Gastrocnemius medialis (tissue), 4 donors: Measurements from ENCODE around the gene SENP1. TPM values are rescaled to one million over a fixed set of nuclear protein-coding genes. Genes with fewer than 3 reads are reported as not detected.

Experiments used
- ATAC-seq, 2 donors: fragments of 150-250 bp; one replicate each; pipeline ENCODE4 v1.9.1; 2016
- DNase-seq, 2 donors: peaks; one replicate each; pipeline ENCODE4 v3.0.0-alpha.2; 2019
- H3K27ac ChIP-seq, 4 donors: fragments of 200-600 bp; sonication (generic); 1 replicate in 1 of 4; 2 replicates in 3 of 4; pipeline ENCODE4 v1.5.1; 2016 to 2018; ENCODE audit warnings: mild to moderate bottlenecking in 2 of 4, moderate library complexity in 1 of 4
- H3K27me3 ChIP-seq, 3 donors: fragments of 200-600 bp; sonication (generic) in 2 of 3; 1 replicate in 1 of 3; 2 replicates in 2 of 3; pipeline versions ENCODE4 v1.5.1 to v1.6.0; 2016 to 2019; ENCODE audit warnings: mild to moderate bottlenecking in 1 of 3, moderate library complexity in 1 of 3
- H3K36me3 ChIP-seq, 2 donors: fragments of 200-600 bp; sonication (generic) in 1 of 2; one replicate each; pipeline ENCODE4 v1.5.1; 2017 to 2018
- H3K4me1 ChIP-seq, 2 donors: fragments of 200-600 bp; sonication (generic) in 1 of 2; one replicate each; pipeline ENCODE4 v1.5.1; 2016 to 2017; ENCODE audit warnings: mild to moderate bottlenecking in 2 of 2
- H3K4me3 ChIP-seq, 4 donors: fragments of 200-600 bp; sonication (generic) in 3 of 4; 1 replicate in 1 of 4; 2 replicates in 3 of 4; pipeline ENCODE4 v1.5.1; 2016 to 2019; ENCODE audit warnings: mild to moderate bottlenecking in 2 of 4
- H3K9me3 ChIP-seq, 3 donors: fragments of 200-600 bp; sonication (generic) in 2 of 3; 1 replicate in 1 of 3; 2 replicates in 2 of 3; pipeline ENCODE4 v1.5.1; 2016 to 2019
- POLR2A ChIP-seq, 2 donors: fragments of 450-650 bp; IDR thresholded peaks; one replicate each; pipeline ENCODE4 v1.6.1; 2017; ENCODE audit warnings: antibody characterized with exemption in 2 of 2, mild to moderate bottlenecking in 2 of 2, moderate library complexity in 2 of 2
- in situ Hi-C, 4 donors: fragments of 200-750 bp; cut with MboI; loops; one replicate each; pipeline versions ENCODE4 v1.15.0 to v1.8.0; 2017; ENCODE audit warnings: low sequenced_read_pairs in 4 of 4
- intact Hi-C: fragments of 100-400 bp; cut with DNase I; formaldehyde crosslinking; loops from one replicate; pipeline ENCODE4 v1.15.1; 2023; ENCODE audit warnings: low total_unique reads
- total RNA-seq, 4 donors: library from RNA; depleted of rRNA; stranded (reverse); fragments of >200 nt; gene quantifications; one replicate each; pipeline versions ENCODE4 v1.1.0 to v1.2.3, GENCODE V29; 2016
- TF ChIP-seq, protein P1 (sequence below), 5 experiments: fragments of 450-650 bp in 3 of 5; fragments of 200-600 bp in 2 of 5; sonication (generic) in 2 of 5; IDR thresholded peaks in 4 of 5; conservative IDR thresholded peaks in 1 of 5; 1 replicate in 4 of 5; 2 replicates in 1 of 5; pipeline ENCODE4 v1.5.1; 2016 to 2019; ENCODE audit warnings: antibody characterized with exemption in 5 of 5, mild to moderate bottlenecking in 3 of 5, moderate library complexity in 3 of 5

SENP1 gene
- total RNA-seq, 4 donors from 2014 or later: 8.7 to 19.1 (median 13.1) TPM

DNA sequence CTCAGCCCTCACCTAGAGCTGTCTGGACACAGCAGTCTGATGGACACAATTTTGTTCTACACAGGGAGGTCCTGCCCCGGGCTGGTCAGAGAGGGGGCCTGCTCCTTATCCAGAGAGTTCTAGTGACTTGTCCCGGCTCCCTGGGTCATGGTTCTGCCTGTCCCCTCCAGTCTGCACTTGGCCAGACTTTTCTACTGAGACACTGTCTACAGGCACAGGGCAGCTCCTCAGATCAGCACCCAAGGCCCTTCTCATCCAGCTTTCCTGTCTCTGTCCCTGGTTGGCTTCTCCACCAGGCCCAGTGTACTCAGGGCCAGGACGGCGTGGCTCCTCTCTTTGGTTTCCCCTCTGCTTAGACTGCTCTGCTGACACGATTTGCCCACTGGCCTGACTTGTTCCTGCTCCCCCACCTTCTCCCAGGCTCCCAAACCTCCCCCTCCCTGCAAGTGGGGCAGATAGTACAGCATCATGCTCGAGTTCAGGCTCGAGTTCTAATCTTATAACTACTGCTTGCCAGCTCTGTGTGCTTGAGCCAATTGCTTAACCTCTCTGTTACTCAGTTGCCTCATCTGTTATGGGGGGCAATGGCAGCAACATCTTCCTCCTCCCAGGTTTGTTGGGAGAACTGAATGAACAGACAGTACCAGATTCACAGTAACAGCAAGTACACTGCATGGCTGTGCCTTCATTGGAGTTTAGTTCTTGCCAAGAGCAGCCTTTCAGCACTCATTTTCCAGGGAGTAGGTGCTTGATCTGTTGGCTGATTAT is 79.6 kb downstream of the SENP1 start:
- no peak for ATAC-seq
- intact Hi-C loops (no loop called here), in situ Hi-C loops (no loop called here)
- TF ChIP-seq, protein P1, sequence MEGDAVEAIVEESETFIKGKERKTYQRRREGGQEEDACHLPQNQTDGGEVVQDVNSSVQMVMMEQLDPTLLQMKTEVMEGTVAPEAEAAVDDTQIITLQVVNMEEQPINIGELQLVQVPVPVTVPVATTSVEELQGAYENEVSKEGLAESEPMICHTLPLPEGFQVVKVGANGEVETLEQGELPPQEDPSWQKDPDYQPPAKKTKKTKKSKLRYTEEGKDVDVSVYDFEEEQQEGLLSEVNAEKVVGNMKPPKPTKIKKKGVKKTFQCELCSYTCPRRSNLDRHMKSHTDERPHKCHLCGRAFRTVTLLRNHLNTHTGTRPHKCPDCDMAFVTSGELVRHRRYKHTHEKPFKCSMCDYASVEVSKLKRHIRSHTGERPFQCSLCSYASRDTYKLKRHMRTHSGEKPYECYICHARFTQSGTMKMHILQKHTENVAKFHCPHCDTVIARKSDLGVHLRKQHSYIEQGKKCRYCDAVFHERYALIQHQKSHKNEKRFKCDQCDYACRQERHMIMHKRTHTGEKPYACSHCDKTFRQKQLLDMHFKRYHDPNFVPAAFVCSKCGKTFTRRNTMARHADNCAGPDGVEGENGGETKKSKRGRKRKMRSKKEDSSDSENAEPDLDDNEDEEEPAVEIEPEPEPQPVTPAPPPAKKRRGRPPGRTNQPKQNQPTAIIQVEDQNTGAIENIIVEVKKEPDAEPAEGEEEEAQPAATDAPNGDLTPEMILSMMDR (IDR thresholded peaks at IDR 0.05 in 4 of 5, conservative IDR thresholded peaks at IDR 0.05 in 1 of 5): no peak
- TF ChIP-seq POLR2A (IDR thresholded peaks at IDR 0.05): no peak
- Histone ChIP-seq H3K27ac (no peak overlapping the region), H3K36me3 (no peaks in the 10 kb centered on the region), H3K4me3 (no peak overlapping the region), H3K9me3 (no peaks in the 10 kb centered on the region), H3K4me1 (peaks cover 23 to 30% of the 10 kb centered on the region in 2 donors), H3K27me3 (no peaks in the 10 kb centered on the region)
- DNase-seq: no peak

DNA sequence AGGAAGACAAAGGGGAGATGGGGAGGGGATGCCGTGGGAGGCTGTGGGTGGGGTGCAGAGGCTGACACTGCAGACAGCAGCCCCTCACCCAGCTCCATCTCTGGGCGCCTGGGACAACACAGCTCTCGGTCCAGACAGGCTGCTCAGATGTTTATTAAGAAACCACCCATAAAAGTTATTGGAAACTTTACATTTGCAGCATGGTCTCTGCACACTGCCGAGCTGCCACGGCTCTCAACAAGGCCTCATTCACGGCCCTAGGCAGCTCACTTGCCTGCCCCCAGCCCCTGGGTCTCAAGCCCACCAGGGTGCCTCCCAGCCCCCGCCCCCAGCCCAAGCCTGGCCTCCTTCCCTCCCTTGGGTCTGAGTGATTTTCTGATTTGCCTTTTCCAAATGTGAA is 80.6 kb downstream of the SENP1 start:
- ATAC-seq: no peak
- in situ Hi-C loops (no loop called here), intact Hi-C loops (no loop called here)
- TF ChIP-seq, protein P1 (IDR thresholded peaks at IDR 0.05 in 4 of 5, conservative IDR thresholded peaks at IDR 0.05 in 1 of 5): no peak
- no peak for TF ChIP-seq POLR2A (IDR thresholded peaks at IDR 0.05)
- H3K4me1 ChIP-seq: peaks cover 23 to 30% of the 10 kb centered on the region in 2 donors
- no peak overlapping the region for H3K27ac ChIP-seq
- H3K36me3 ChIP-seq: no peaks in the 10 kb centered on the region
- no peak for DNase-seq
- no peak overlapping the region for H3K4me3 ChIP-seq
- H3K9me3 ChIP-seq: no peaks in the 10 kb centered on the region
- H3K27me3 ChIP-seq: no peaks in the 10 kb centered on the region

DNA sequence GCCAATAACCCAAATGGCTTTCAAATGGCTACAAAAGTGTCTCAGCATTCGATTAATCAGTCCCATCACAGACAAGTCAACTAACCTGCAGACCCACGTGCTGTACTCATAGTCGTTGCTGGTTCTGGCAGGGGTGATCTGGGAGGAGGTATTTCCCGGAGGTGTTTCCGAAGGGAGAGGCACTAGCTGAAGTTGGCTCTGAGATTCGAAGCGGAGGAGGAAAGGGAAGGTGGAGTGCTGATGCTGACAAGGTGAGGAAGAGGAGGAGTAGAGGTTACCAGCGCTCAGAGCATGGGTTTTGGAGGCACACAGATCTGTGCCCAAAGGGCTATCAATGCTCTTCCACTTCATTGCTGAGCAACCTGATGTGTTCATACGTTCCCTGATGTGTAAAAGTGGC is 81.1 kb downstream of the SENP1 start:
- TF ChIP-seq, protein P1 (IDR thresholded peaks at IDR 0.05 in 4 of 5, conservative IDR thresholded peaks at IDR 0.05 in 1 of 5): no peak
- TF ChIP-seq POLR2A (IDR thresholded peaks at IDR 0.05): no peak
- intact Hi-C loops: no loop called here
- H3K27me3 ChIP-seq: no peaks in the 10 kb centered on the region
- DNase-seq (no peak), ATAC-seq (no peak)
- peaks cover 22 to 28% of the 10 kb centered on the region in 2 donors for H3K4me1 ChIP-seq
- no peaks in the 10 kb centered on the region for H3K36me3 ChIP-seq
- no peak overlapping the region for H3K4me3 ChIP-seq
- H3K9me3 ChIP-seq: no peaks in the 10 kb centered on the region
- no peak overlapping the region for H3K27ac ChIP-seq
- in situ Hi-C loops: no loop called here

DNA sequence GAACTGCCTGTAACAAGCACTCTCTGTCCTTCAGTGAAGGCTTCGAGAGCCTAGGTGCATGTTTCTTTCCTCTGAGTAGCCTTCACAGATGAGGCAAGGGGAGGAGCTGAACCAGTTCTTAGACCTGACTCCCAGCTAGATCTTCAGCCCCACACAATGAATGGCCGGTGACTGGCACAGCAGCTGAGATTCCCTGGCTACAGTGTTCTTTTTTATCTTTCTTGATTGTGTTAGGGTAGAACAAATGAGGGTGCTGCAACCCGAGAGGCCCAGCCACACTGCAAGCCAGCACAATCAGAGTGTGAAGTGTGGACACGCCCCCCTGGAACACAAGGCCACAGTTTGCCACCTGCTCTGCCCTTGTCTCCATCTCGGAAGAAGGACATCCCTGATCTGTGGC is 82.5 kb downstream of the SENP1 start:
- no peak overlapping the region for H3K27ac ChIP-seq
- no peaks in the 10 kb centered on the region for H3K9me3 ChIP-seq
- peak; percentile 44 to 70 for ATAC-seq
- in situ Hi-C loops: no loop called here
- H3K36me3 ChIP-seq: no peaks in the 10 kb centered on the region
- TF ChIP-seq, protein P1 (IDR thresholded peaks at IDR 0.05 in 4 of 5, conservative IDR thresholded peaks at IDR 0.05 in 1 of 5): no peak
- no peak for TF ChIP-seq POLR2A (IDR thresholded peaks at IDR 0.05)
- H3K4me1 ChIP-seq: peaks cover 8 to 14% of the 10 kb centered on the region in 2 donors
- H3K4me3 ChIP-seq: no peak overlapping the region
- intact Hi-C loops: no loop called here
- DNase-seq: peak in 1 of 2 donors; percentile 27
- no peaks in the 10 kb centered on the region for H3K27me3 ChIP-seq
